Activated CD8-positive, alpha-beta T cell treated with anti-CD3 and anti-CD28 coated beads for 36 hours (primary cell): Measurements from ENCODE around the gene CPSF7. TPM values are rescaled to one million over a fixed set of nuclear protein-coding genes. Genes with fewer than 3 reads are reported as not detected.

Experiments used
- ATAC-seq: fragments of 200-7000 bp; cut with Tn5 transposase; one replicate; pipeline ENCODE4 v1.10.0; 2021; ENCODE audit warnings: mild to moderate bottlenecking, moderate library complexity
- CTCF ChIA-PET: fragments of 350-600 bp; sonication (Branson Sonifier 250); formaldehyde crosslinking; loops from one replicate; lab custom pipeline; 2021; ENCODE audit warnings: antibody characterized with exemption; lab: Charles Lee
- POLR2A ChIA-PET: fragments of 350-600 bp; sonication (Branson Sonifier 250); formaldehyde crosslinking; loops from one replicate; lab custom pipeline; 2021; ENCODE audit warnings: antibody characterized with exemption; lab: Charles Lee
- DNase-seq: peaks from one replicate; pipeline ENCODE4 v3.0.0-alpha.2; 2020
- H3K27ac Mint-ChIP-seq: one replicate; pipeline ENCODE4 v1.8.0; 2021; ENCODE audit warnings: mild to moderate bottlenecking, mixed read lengths
- H3K27me3 Mint-ChIP-seq: one replicate; pipeline ENCODE4 v1.8.0; 2021; ENCODE audit warnings: mixed read lengths
- H3K36me3 Mint-ChIP-seq: one replicate; pipeline ENCODE4 v1.8.0; 2021; ENCODE audit warnings: low read depth, mixed read lengths
- H3K4me1 Mint-ChIP-seq: one replicate; pipeline ENCODE4 v1.8.0; 2021; ENCODE audit warnings: low read depth, mixed read lengths
- H3K4me3 Mint-ChIP-seq: one replicate; pipeline ENCODE4 v1.8.0; 2021; ENCODE audit warnings: mild to moderate bottlenecking, moderate library complexity, mixed read lengths
- H3K9me3 Mint-ChIP-seq: one replicate; pipeline ENCODE4 v1.8.0; 2021; ENCODE audit warnings: mixed read lengths
- intact Hi-C: fragments of 100-400 bp; cut with micrococcal nuclease; formaldehyde crosslinking; loops from one replicate; pipeline ENCODE4 v1.10.0; 2022
- total RNA-seq, 2 experiments: library from RNA; stranded (reverse); gene quantifications; one replicate each; pipeline ENCODE4 v1.2.3, GENCODE V29; 2021
- TF ChIP-seq, protein P1 (sequence below): fragments of 200-600 bp; IDR thresholded peaks from one replicate; pipeline ENCODE4 v1.8.0; 2022; ENCODE audit warnings: antibody characterized with exemption, mild to moderate bottlenecking

CPSF7 gene
- total RNA-seq, 2 experiments from 2014 or later: 98.5 to 105 TPM

DNA sequence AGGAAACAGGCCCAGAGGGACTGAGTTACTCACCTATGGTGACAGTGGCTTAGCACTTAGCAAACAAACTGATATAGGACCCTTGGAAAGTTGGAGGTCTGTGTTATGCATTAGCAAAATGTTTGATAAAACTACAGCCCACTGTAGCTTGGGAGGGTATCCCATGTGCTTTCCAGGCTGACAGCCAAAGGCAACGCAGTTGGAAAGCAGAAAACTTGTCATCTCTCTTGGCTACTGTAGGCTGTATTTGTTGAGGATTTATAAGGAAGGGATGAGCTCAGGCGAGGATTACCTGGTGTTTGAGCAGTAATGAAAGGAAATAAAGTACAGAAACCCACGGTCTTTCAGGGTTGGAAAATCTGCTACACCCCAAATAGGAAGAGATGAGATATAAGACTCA lies 23.9 kb upstream of the CPSF7 start:
- no peaks in the 10 kb centered on the region for H3K9me3 Mint-ChIP-seq
- DNase-seq (no peak), ATAC-seq (no peak)
- H3K36me3 Mint-ChIP-seq: peaks cover 21% of the 10 kb centered on the region
- peak overlapping the region; percentile 45 for H3K27ac Mint-ChIP-seq
- CTCF ChIA-PET: no interaction called here
- intact Hi-C loops: no loop called here
- TF ChIP-seq, protein P1, sequence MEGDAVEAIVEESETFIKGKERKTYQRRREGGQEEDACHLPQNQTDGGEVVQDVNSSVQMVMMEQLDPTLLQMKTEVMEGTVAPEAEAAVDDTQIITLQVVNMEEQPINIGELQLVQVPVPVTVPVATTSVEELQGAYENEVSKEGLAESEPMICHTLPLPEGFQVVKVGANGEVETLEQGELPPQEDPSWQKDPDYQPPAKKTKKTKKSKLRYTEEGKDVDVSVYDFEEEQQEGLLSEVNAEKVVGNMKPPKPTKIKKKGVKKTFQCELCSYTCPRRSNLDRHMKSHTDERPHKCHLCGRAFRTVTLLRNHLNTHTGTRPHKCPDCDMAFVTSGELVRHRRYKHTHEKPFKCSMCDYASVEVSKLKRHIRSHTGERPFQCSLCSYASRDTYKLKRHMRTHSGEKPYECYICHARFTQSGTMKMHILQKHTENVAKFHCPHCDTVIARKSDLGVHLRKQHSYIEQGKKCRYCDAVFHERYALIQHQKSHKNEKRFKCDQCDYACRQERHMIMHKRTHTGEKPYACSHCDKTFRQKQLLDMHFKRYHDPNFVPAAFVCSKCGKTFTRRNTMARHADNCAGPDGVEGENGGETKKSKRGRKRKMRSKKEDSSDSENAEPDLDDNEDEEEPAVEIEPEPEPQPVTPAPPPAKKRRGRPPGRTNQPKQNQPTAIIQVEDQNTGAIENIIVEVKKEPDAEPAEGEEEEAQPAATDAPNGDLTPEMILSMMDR: no peak
- POLR2A ChIA-PET: interaction anchor here (1.2 kb wide), 1 partner anchor 14 kb away, joined by 4 read pairs; no protein-coding TSS in a partner anchor
- H3K27me3 Mint-ChIP-seq: no peaks in the 10 kb centered on the region
- peaks cover 6% of the 10 kb centered on the region for H3K4me1 Mint-ChIP-seq
- no peak overlapping the region for H3K4me3 Mint-ChIP-seq

DNA sequence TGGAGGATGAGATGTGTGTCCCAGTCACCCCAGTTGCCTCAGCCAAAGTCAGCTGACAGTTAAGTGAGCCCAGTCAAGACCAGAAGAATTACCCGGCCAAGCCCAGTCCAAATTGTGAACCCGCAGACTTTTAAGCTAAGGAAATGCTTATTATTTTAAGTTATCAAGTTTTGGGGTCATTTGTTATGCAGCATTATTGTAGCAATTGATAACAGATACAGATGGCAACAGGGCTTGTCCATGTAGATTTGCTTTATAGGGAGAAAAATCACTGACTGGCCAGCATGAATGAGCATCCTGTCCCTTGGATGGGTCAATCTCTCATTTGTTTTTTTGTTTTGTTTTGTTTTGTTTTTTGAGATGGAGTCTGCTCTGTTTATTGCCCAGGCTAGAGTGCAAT lies 23.1 kb upstream of the CPSF7 start:
- intact Hi-C loops: no loop called here
- DNase-seq (no peak), ATAC-seq (no peak)
- TF ChIP-seq, protein P1: no peak
- ChIA-PET POLR2A (interaction anchor here (1.2 kb wide), 1 partner anchor 13 kb away, joined by 4 read pairs; no protein-coding TSS in a partner anchor), CTCF (interaction anchor here (11.0 kb wide), 1 partner anchor 17 kb away, joined by 158 read pairs; no protein-coding TSS in a partner anchor)
- Mint-ChIP-seq H3K9me3 (no peaks in the 10 kb centered on the region), H3K4me3 (no peak overlapping the region), H3K36me3 (peaks cover 24% of the 10 kb centered on the region), H3K27me3 (no peaks in the 10 kb centered on the region), H3K27ac (no peak overlapping the region), H3K4me1 (peaks cover 8% of the 10 kb centered on the region)

DNA sequence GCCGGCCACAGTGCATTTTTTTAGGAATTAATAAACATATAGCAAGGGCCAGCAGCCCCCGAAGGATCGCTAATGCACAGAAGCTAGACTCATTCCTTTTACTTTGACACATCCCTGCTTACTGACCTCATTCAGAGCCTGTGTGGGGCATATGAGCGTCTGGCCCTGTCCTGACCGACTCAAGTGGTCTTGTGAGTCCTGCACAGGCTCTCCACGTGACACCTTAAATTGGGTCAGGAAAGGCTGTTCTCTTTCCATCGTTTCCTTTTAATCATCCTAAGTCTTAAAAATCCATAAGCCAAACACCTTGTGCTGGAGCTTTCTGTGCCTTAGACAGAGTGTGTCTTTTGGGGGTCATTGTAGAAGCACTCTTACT lies 18.8 kb upstream of the CPSF7 start:
- no peaks in the 10 kb centered on the region for H3K9me3 Mint-ChIP-seq
- H3K4me3 Mint-ChIP-seq: no peak overlapping the region
- H3K27ac Mint-ChIP-seq: peak overlapping the region; percentile 47
- H3K36me3 Mint-ChIP-seq: peaks cover 33% of the 10 kb centered on the region
- H3K4me1 Mint-ChIP-seq: peaks cover 23% of the 10 kb centered on the region
- TF ChIP-seq, protein P1: no peak
- no peaks in the 10 kb centered on the region for H3K27me3 Mint-ChIP-seq
- DNase-seq (no peak), ATAC-seq (no peak)
- CTCF ChIA-PET: interaction anchor here (1.0 to 11.0 kb wide), 7 partner anchors 12 to 68 kb away, joined by 3 to 158 read pairs (median 21); no protein-coding TSS in a partner anchor
- POLR2A ChIA-PET: interaction anchor here (2.9 kb wide), 1 partner anchor 19 kb away, joined by 18 read pairs; the partner anchor contains the start of genes CPSF7 and SDHAF2
- intact Hi-C loops: no loop called here

DNA sequence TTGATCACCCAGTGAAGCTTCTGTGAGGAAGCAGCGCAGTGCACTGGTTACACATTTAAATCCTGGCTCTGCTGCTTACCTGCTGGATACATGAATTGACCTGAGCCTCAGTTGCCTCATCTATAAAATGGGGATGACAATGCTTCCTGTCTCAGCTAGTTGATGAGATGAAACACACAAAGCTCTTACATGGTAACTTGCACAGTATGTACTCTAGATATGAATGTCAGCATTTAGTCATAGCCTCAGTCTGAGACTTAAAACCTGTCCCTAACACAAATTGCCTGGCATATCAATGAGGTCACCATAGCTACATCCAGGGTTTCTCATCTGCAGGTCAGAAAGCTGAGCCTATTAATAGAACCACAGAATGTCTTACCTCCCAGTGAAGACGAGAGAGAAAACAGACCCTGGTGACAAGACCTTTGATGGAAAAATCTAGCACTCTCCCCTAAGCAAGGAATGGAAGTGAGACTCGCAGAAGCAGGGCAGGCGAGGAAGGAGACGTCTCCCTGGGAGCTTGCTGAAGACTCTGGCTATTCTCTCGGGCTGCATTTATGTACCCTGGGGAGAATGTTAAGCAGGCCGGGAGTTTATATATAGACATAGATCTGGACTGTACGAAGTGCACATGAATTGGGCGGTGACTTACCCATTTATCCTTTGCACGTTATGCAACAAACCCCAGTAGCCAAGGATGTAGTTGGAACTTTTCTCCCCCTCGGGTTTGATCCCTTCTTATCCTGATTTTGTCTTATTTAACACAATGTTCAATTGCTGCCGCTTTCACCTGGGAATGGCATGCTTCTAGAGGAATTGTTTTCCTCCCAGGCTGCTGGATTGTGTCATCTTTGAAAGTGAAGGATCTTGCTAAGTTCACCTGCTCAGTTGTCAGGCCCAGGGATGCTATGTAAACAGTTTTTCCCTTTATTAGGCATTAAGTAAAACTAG lies 18.1 kb upstream of the CPSF7 start:
- peak overlapping the region; percentile 47 for H3K27ac Mint-ChIP-seq
- ChIA-PET POLR2A (interaction anchor here (1.0 to 2.9 kb wide), 4 partner anchors 9 to 69 kb away, joined by 3 to 18 read pairs (median 6); partner anchors contain the start of genes CPSF7, SDHAF2 and TMEM216), CTCF (interaction anchor here (0.8 to 11.0 kb wide), 15 partner anchors 8 to 191 kb away, joined by 3 to 158 read pairs (median 14); partner anchors contain the start of genes CPSF7 and SDHAF2)
- H3K27me3 Mint-ChIP-seq: no peaks in the 10 kb centered on the region
- TF ChIP-seq, protein P1: no peak
- no peak overlapping the region for H3K4me3 Mint-ChIP-seq
- H3K9me3 Mint-ChIP-seq: no peaks in the 10 kb centered on the region
- intact Hi-C loops: no loop called here
- peaks cover 39% of the 10 kb centered on the region for H3K36me3 Mint-ChIP-seq
- peaks cover 29% of the 10 kb centered on the region for H3K4me1 Mint-ChIP-seq
- ATAC-seq (peak; percentile 73), DNase-seq (no peak)
